ENCODE data around the gene KIF1B.
"Not testable (repeated sequence)": the region's sequence is repeated elsewhere in the genome, so short reads cannot be mapped to it uniquely, and the experiment has no call there.

Gene KIF1B

GRCh38 chr1:10192263-10192662, 18.1 kb upstream of the KIF1B start:
- DNase-seq (ENCODE audit: low spot score), result no peak

GRCh38 chr1:10193288-10193687, 17.1 kb upstream of the KIF1B start:
- DNase-seq (ENCODE audit: low spot score), result no peak

- no peak for DNase-seq (ENCODE audit: low spot score)
Measured at GRCh38 chr1:10195570-10195969, 14.8 kb upstream of the KIF1B start.

- no peak for DNase-seq (ENCODE audit: low spot score)
Measured at GRCh38 chr1:10196976-10197375, 13.4 kb upstream of the KIF1B start.

GRCh38 chr1:10200620-10201019, 9.8 kb upstream of the KIF1B start:
- DNase-seq (ENCODE audit: low spot score), result no peak

- DNase-seq (ENCODE audit: low spot score), result no peak
Measured at GRCh38 chr1:10204003-10204642, 6.2 kb upstream of the KIF1B start.

- not testable (repeated sequence) for DNase-seq (ENCODE audit: low spot score)
Measured at GRCh38 chr1:10205206-10205605, 5.2 kb upstream of the KIF1B start.

GRCh38 chr1:10207810-10208209, 2.6 kb upstream of the KIF1B start:
- no peak for DNase-seq (ENCODE audit: low spot score)

- no peak for DNase-seq (ENCODE audit: low spot score)
Measured at GRCh38 chr1:10208537-10208936, 1.8 kb upstream of the KIF1B start.

GRCh38 chr1:10209590-10209904, 823 bp upstream of the KIF1B start:
- DNase-seq (ENCODE audit: low spot score), result no peak

GRCh38 chr1:10210841-10211804, 753 bp downstream of the KIF1B start:
- peak; percentile 96 for DNase-seq (ENCODE audit: low spot score)

- DNase-seq (ENCODE audit: low spot score), result peak; percentile 65
Measured at GRCh38 chr1:10211805-10212410, 1.5 kb downstream of the KIF1B start.

- DNase-seq (ENCODE audit: low spot score), result no peak
Measured at GRCh38 chr1:10212476-10212875, 2.1 kb downstream of the KIF1B start.

- peak; percentile 24 for DNase-seq (ENCODE audit: low spot score)
Measured at GRCh38 chr1:10213186-10213705, 2.9 kb downstream of the KIF1B start.

- no peak for DNase-seq (ENCODE audit: low spot score)
Measured at GRCh38 chr1:10216090-10216749, 5.8 kb downstream of the KIF1B start.

- DNase-seq (ENCODE audit: low spot score), result peak; percentile 30
Measured at GRCh38 chr1:10217748-10218441, 7.5 kb downstream of the KIF1B start.

- DNase-seq (ENCODE audit: low spot score), result no peak
Measured at GRCh38 chr1:10220200-10220599, 9.8 kb downstream of the KIF1B start.

GRCh38 chr1:10220657-10221056, 10.3 kb downstream of the KIF1B start:
- DNase-seq (ENCODE audit: low spot score), result not testable (repeated sequence)

- DNase-seq (ENCODE audit: low spot score), result no peak
Measured at GRCh38 chr1:10225573-10225972, 15.2 kb downstream of the KIF1B start.

GRCh38 chr1:10228528-10228927, 18.2 kb downstream of the KIF1B start:
- no peak for DNase-seq (ENCODE audit: low spot score)

- no peak for DNase-seq (ENCODE audit: low spot score)
Measured at GRCh38 chr1:10229903-10230302, 19.5 kb downstream of the KIF1B start.

- DNase-seq (ENCODE audit: low spot score), result no peak
Measured at GRCh38 chr1:10232163-10232562, 21.8 kb downstream of the KIF1B start.

Data from Ammon's horn (tissue), 1 donor.